Endothelial cell of umbilical vein (primary cell): ENCODE measurements around the gene PTDSS2. TPM values are rescaled to one million over a fixed set of nuclear protein-coding genes. Genes with fewer than 3 reads are reported as not detected.

Experiments used
- BruUV-seq: library from RNA; stranded (reverse); fragments of 400-500 nt; replicated peaks from 2 replicates; lab custom pipeline; 2021; lab: Mats Ljungman, UMichigan
- CTCF ChIA-PET: fragments of 300-600, 350-600 bp; sonication (Branson Sonifier 250); formaldehyde crosslinking; loops from one replicate; lab custom pipeline; 2021; ENCODE audit warnings: antibody characterized with exemption, inconsistent platforms; lab: Charles Lee
- POLR2A ChIA-PET: fragments of 300-600, 350-600 bp; sonication (Branson Sonifier 250); formaldehyde crosslinking; loops from one replicate; lab custom pipeline; 2021; ENCODE audit warnings: antibody characterized with exemption, inconsistent platforms; lab: Charles Lee
- DNase-seq: peaks from one replicate; pipeline ENCODE4 v3.0.0-alpha.2; 2011; ENCODE audit warnings: low read depth, low spot score
- FAIRE-seq: peaks from 2 replicates; lab custom pipeline; 2011; peaks lifted over from hg19 to GRCh38; lab: Jason Lieb, UNC
- H2AFZ ChIP-seq: 2 replicates; pipeline ENCODE4 v1.6.0; 2012; ENCODE audit warnings: low read depth, low read length, control low read depth, inconsistent platforms
- H3K27ac ChIP-seq: 2 replicates; pipeline ENCODE4 v1.5.1; 2011; ENCODE audit warnings: low read depth, mild to moderate bottlenecking, control low read depth, low read length, moderate library complexity; ENCODE audit not compliant: insufficient read depth
- H3K27me3 ChIP-seq, 2 experiments: 2 replicates each; pipeline versions ENCODE4 v1.6.0 to v1.6.1; 2011; ENCODE audit warnings: low read length in 2 of 2, mixed read lengths in 1 of 2; ENCODE audit not compliant: control insufficient read depth in 2 of 2, insufficient read depth in 2 of 2
- H3K36me3 ChIP-seq, 2 experiments: 2 replicates in 1 of 2; 3 replicates in 1 of 2; pipeline ENCODE4 v1.5.1; 2011; ENCODE audit warnings: low read length in 2 of 2, mild to moderate bottlenecking in 1 of 2, moderate library complexity in 1 of 2; ENCODE audit not compliant: control insufficient read depth in 2 of 2, insufficient read depth in 2 of 2; ENCODE audit errors: extremely low read depth in 1 of 2
- H3K4me1 ChIP-seq: 3 replicates; pipeline ENCODE4 v1.5.1; 2011; ENCODE audit warnings: mild to moderate bottlenecking, low read length; ENCODE audit not compliant: control insufficient read depth, insufficient read depth; ENCODE audit errors: extremely low read depth
- H3K4me2 ChIP-seq: 2 replicates; pipeline ENCODE4 v1.6.1; 2011; ENCODE audit warnings: low read length, control low read depth, mixed read lengths; ENCODE audit not compliant: insufficient read depth
- H3K4me3 ChIP-seq, 3 experiments: fragments of 200-600 bp in 1 of 3; sonication (generic), shearing (Covaris generic) in 1 of 3; replicated peaks in 1 of 3; 2 replicates each; pipeline ENCODE4 v1.5.1; 2011 to 2016; ENCODE audit warnings: control low read depth in 3 of 3, low read length in 3 of 3, mild to moderate bottlenecking in 2 of 3, inconsistent platforms in 1 of 3, low read depth in 1 of 3, moderate library complexity in 1 of 3; ENCODE audit not compliant: insufficient read depth in 1 of 3
- H3K79me2 ChIP-seq: 2 replicates; pipeline ENCODE4 v1.6.0; 2012; ENCODE audit warnings: low read length, inconsistent platforms; ENCODE audit not compliant: control insufficient read depth, insufficient read depth
- H3K9ac ChIP-seq: replicated peaks from 2 replicates; pipeline ENCODE3; 2011; ENCODE audit warnings: low read length, control low read depth; ENCODE audit not compliant: insufficient read depth; ENCODE audit errors: extremely low read depth
- H3K9me1 ChIP-seq: replicated peaks from 3 replicates; pipeline ENCODE4 v1.6.0; 2011; ENCODE audit warnings: mild to moderate bottlenecking, low read length; ENCODE audit not compliant: control insufficient read depth, insufficient read depth; ENCODE audit errors: extremely low read depth
- H3K9me3 ChIP-seq: replicated peaks from 2 replicates; pipeline ENCODE4 v1.5.1; 2012; ENCODE audit warnings: low read length, inconsistent platforms; ENCODE audit not compliant: control insufficient read depth, insufficient read depth
- H4K20me1 ChIP-seq: replicated peaks from 2 replicates; pipeline ENCODE3; 2011; ENCODE audit warnings: mild to moderate bottlenecking, low read length; ENCODE audit not compliant: control insufficient read depth, insufficient read depth; ENCODE audit errors: extremely low read depth
- EZH2 ChIP-seq: IDR thresholded peaks from 2 replicates; pipeline ENCODE4 v1.6.1; 2012; ENCODE audit warnings: borderline replicate concordance, low read depth, mild to moderate bottlenecking, moderate library complexity, low read length, inconsistent platforms; ENCODE audit not compliant: severe bottlenecking
- FOS ChIP-seq: IDR thresholded peaks from 2 replicates; pipeline ENCODE4 v1.6.1; 2011; ENCODE audit warnings: mild to moderate bottlenecking, low read length, moderate library complexity, borderline replicate concordance; ENCODE audit not compliant: insufficient read depth
- GATA2 ChIP-seq: IDR thresholded peaks from 2 replicates; pipeline ENCODE4 v1.7.0; 2011; ENCODE audit warnings: low read depth, mild to moderate bottlenecking, moderate library complexity, mixed read lengths, low read length; ENCODE audit not compliant: insufficient read length, insufficient read depth
- JUN ChIP-seq: IDR thresholded peaks from 2 replicates; pipeline ENCODE4 v1.6.1; 2011; ENCODE audit warnings: borderline replicate concordance, low read depth; ENCODE audit not compliant: insufficient read length, insufficient read depth
- MYC ChIP-seq: IDR thresholded peaks from one replicate; pipeline ENCODE4 v1.6.1; 2011; ENCODE audit warnings: mild to moderate bottlenecking, low read depth, low read length
- POLR2A ChIP-seq: IDR thresholded peaks from 2 replicates; pipeline ENCODE4 v1.6.1; 2012; ENCODE audit warnings: low read depth, mild to moderate bottlenecking, control low read depth, low read length
- POLR2AphosphoS5 ChIP-seq: IDR thresholded peaks from 2 replicates; pipeline ENCODE4 v1.6.1; 2012; ENCODE audit warnings: low read depth, mild to moderate bottlenecking, control low read depth, low read length, moderate library complexity; ENCODE audit not compliant: insufficient read depth
- dilution Hi-C: fragments of 300-500 bp; cut with MboI; formaldehyde crosslinking; loops from one replicate; pipeline ENCODE4 v1.15.0; 2019; ENCODE audit warnings: low sequenced_read_pairs; ENCODE audit not compliant: extremely low pct_ligation_motif_present
- intact Hi-C: fragments of 100-400 bp; cut with micrococcal nuclease; formaldehyde crosslinking; loops from one replicate; pipeline ENCODE4 v1.10.0; 2022
- polyA plus RNA-seq, 4 experiments: library from polyadenylated mRNA; depleted of rRNA in 3 of 4; stranded (reverse) in 3 of 4; unstranded in 1 of 4; fragments of >200 nt; gene quantifications; 2 replicates each; pipeline versions ENCODE4 v1.2.1 to v1.2.3, GENCODE V29; 2011 to 2012; ENCODE audit warnings: missing spikeins in 1 of 4
- total RNA-seq: library from RNA; stranded (reverse); gene quantifications from 2 replicates; pipeline ENCODE4 v1.2.3, GENCODE V29; 2021
- TF ChIP-seq, protein P1 (sequence below): IDR thresholded peaks from 2 replicates; pipeline ENCODE4 v1.6.1; 2011; ENCODE audit not compliant: insufficient read depth, insufficient read length
- TF ChIP-seq, protein P2 (sequence below), 2 donors: IDR thresholded peaks; 1 replicate in 1 of 2; 2 replicates in 1 of 2; pipeline ENCODE4 v1.5.1; 2011; ENCODE audit warnings: low read length in 2 of 2, mild to moderate bottlenecking in 2 of 2, moderate library complexity in 2 of 2, control low read depth in 1 of 2, inconsistent platforms in 1 of 2, low read depth in 1 of 2; ENCODE audit not compliant: insufficient read depth in 1 of 2; ENCODE audit errors: extremely low read depth in 1 of 2

PTDSS2 gene
- total and polyA plus RNA-seq, 2 donors (not counting 3 experiments of a cell fraction or from before 2014, with no cell fraction given), result 41.4 to 46.8 TPM

DNA sequence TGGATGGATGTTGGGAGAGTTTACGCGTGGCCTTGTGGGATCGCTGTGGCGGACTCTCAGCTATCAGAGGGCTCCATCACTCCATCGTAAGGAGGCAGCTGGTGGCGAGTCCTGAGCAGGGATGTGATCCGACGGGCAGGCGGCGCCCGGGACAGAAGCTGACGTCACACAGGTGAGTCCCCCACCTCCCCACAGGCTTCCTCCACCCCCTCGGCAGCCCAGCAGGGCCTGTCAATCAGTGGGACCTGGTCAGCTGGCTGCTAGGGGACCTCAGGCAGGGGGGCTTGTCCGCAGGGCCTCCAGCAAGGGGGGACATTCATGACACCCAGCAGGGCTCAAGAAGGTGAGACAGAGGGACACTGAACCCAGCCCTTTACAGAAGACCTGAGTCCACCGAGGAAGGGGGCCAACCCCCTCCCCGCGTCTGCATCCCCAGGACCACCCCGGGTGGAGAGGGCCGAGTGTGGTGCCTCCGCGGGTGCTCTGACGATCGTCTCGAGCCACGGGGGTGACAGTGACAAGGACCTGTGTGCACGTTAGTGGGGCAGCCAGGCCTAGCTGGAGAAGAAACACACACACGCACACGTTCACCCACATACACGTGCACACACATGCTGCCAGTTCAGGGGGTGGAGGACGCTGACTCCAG is 78.2 kb downstream of the PTDSS2 start:
- no peak overlapping the region for H3K27ac ChIP-seq
- H3K4me1 ChIP-seq, result peaks cover 4% of the 10 kb centered on the region
- DNase-seq, result no peak
- dilution Hi-C loops, result no loop called here
- CTCF ChIA-PET, result interaction anchor here (2.2 kb wide), 1 partner anchor 9 kb away, joined by 5 read pairs; no protein-coding TSS in a partner anchor
- H2AFZ ChIP-seq, result no peak overlapping the region
- no peaks in the 10 kb centered on the region for H3K27me3 ChIP-seq
- H4K20me1 ChIP-seq, result no peaks in the 10 kb centered on the region
- intact Hi-C loops, result no loop called here
- no peak for TF ChIP-seq POLR2A
- TF ChIP-seq, protein P1, sequence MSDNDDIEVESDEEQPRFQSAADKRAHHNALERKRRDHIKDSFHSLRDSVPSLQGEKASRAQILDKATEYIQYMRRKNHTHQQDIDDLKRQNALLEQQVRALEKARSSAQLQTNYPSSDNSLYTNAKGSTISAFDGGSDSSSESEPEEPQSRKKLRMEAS, result no peak
- TF ChIP-seq, protein P2, sequence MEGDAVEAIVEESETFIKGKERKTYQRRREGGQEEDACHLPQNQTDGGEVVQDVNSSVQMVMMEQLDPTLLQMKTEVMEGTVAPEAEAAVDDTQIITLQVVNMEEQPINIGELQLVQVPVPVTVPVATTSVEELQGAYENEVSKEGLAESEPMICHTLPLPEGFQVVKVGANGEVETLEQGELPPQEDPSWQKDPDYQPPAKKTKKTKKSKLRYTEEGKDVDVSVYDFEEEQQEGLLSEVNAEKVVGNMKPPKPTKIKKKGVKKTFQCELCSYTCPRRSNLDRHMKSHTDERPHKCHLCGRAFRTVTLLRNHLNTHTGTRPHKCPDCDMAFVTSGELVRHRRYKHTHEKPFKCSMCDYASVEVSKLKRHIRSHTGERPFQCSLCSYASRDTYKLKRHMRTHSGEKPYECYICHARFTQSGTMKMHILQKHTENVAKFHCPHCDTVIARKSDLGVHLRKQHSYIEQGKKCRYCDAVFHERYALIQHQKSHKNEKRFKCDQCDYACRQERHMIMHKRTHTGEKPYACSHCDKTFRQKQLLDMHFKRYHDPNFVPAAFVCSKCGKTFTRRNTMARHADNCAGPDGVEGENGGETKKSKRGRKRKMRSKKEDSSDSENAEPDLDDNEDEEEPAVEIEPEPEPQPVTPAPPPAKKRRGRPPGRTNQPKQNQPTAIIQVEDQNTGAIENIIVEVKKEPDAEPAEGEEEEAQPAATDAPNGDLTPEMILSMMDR (IDR thresholded peaks at IDR 0.05; ENCODE audit: extremely low read depth in 1 of 2, insufficient read depth in 1 of 2, low read depth in 1 of 2, low read length in 2 of 2), result no peak
- no peak for TF ChIP-seq EZH2
- no peak for TF ChIP-seq POLR2AphosphoS5
- TF ChIP-seq FOS, result no peak
- no peak for TF ChIP-seq MYC
- no peak for TF ChIP-seq GATA2
- no peak for TF ChIP-seq JUN
- no TSS peak for BruUV-seq
- no peak for FAIRE-seq
- no peaks in the 10 kb centered on the region for H3K9me3 ChIP-seq
- POLR2A ChIA-PET, result no interaction called here
- peaks cover under 1 to 16% of the 10 kb centered on the region in 2 experiments for H3K36me3 ChIP-seq
- no peak overlapping the region for H3K4me2 ChIP-seq
- H3K4me3 ChIP-seq, result no peak overlapping the region
- no peaks in the 10 kb centered on the region for H3K9me1 ChIP-seq
- H3K79me2 ChIP-seq, result no peaks in the 10 kb centered on the region
- H3K9ac ChIP-seq, result no peak overlapping the region
